Activated T-cell treated with anti-CD3 and anti-CD28 coated beads, Interleukin-2, amount 50 U/mL, for 24 hours (primary cell): ENCODE results near the gene FURIN.

Experiments used
- DNase-seq: peaks from one replicate; pipeline ENCODE4 v3.0.0-alpha.2; 2020
- H3K27ac Mint-ChIP-seq: 2 replicates; pipeline ENCODE4 v1.8.0; 2020; ENCODE audit warnings: mild to moderate bottlenecking, mixed read lengths
- H3K27me3 Mint-ChIP-seq: 2 replicates; pipeline ENCODE4 v1.8.0; 2020; ENCODE audit warnings: mixed read lengths
- H3K36me3 Mint-ChIP-seq: 2 replicates; pipeline ENCODE4 v1.8.0; 2020; ENCODE audit warnings: low read depth, mixed read lengths
- H3K4me1 Mint-ChIP-seq: 2 replicates; pipeline ENCODE4 v1.8.0; 2020; ENCODE audit warnings: low read depth, mixed read lengths
- H3K4me3 Mint-ChIP-seq: 2 replicates; pipeline ENCODE4 v1.8.0; 2020; ENCODE audit warnings: mild to moderate bottlenecking, moderate library complexity, mixed read lengths
- H3K9me3 Mint-ChIP-seq: 2 replicates; pipeline ENCODE4 v1.8.0; 2020; ENCODE audit warnings: mixed read lengths

The FURIN gene

DNA sequence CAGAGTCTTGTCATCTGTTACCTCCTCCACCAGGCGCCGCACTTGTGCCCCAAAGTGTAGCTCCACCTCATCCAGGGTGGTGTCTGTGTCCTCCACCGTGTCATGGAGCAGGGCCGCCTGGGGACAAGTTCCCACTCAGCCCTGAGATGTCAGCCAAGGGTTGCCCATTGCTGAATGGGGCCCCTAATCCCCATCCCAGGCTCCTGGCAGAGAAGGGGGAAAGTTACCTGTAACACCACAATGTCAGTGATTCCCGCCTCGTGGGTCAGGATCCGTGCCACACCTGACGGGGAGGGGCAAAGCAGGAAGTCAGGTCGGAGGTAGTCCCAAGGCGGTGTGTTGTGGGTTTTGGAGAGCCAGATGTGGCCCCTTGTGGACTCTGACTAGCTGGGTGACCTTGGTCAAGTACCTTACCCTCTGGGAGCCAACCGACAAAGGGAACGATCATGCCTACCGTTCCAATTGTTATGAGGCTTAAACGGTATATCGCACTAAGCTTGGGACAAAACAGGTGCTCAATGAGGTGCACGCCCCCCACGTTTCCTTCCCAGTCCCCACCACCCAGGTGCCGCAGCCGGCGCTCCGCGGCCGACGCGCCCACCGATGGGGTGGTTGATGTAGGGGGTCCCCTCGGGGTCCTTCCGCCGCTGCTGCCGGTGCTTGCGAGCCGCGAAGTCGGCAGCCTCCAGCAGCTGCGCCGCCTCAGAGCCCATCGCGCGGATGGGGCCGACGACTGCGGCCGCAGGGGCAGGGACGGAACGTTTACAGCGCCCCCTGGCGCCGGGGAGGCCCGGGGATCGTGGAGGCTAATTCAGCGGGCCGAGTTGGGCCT is 63.7 kb downstream of the FURIN start, which contains the start of gene HDDC3:
HDDC3 (minus strand) TSS at position 722 of the 832 bp plus-strand sequence; CDS start at position 713, 9 bp downstream.
- Mint-ChIP-seq H3K4me1 (peaks cover 65% of the 10 kb centered on the region), H3K9me3 (no peaks in the 10 kb centered on the region), H3K27me3 (no peaks in the 10 kb centered on the region), H3K27ac (peak within 1 kb of the TSS; percentile 99), H3K4me3 (peak within 1 kb of the TSS; percentile 97), H3K36me3 (peaks cover 40% of the 10 kb centered on the region)
- DNase-seq, result peak; percentile 96

DNA sequence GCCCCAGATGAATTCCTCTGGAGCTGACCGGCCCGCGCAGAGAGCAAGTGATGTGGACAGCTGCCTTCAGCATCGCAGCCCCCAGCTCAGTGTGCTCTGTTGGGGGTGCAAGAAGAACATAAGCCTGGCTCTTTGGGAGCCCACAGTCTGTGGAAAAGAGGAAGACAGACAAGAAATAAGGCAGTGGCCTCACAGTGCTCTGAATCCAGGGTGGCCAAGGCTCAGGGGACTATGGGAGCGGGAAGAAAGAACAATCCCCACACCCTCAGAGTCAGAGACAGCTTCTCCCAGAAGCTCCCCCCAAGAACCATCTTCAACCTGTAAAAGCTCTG is 64.2 kb downstream of the FURIN start:
- Mint-ChIP-seq H3K36me3 (peaks cover 41% of the 10 kb centered on the region), H3K9me3 (no peaks in the 10 kb centered on the region), H3K4me3 (peak overlapping the region; percentile 97), H3K4me1 (peaks cover 66% of the 10 kb centered on the region), H3K27me3 (no peaks in the 10 kb centered on the region), H3K27ac (peak overlapping the region; percentile 99)
- no peak for DNase-seq
